H1 (cell line): ENCODE measurements around the gene CACNA1E. TPM values are rescaled to one million over a fixed set of nuclear protein-coding genes. Genes with fewer than 3 reads are reported as not detected.
A peak's percentile ranks its signal among the peaks of the same experiment; 100 is the strongest.

Experiments used
- CTCF ChIA-PET: fragments of 300-600 bp; sonication (Branson Sonifier 250); formaldehyde crosslinking; loops from one replicate; lab custom pipeline; 2021; ENCODE audit not compliant: partially characterized antibody; lab: Charles Lee
- POLR2A ChIA-PET: fragments of 300-600 bp; sonication (Branson Sonifier 250); formaldehyde crosslinking; loops from one replicate; lab custom pipeline; 2021; ENCODE audit warnings: inconsistent platforms; ENCODE audit not compliant: partially characterized antibody; lab: Charles Lee
- DNase-seq, 2 experiments: peaks; one replicate each; pipeline versions ENCODE4 v3.0.0 to v3.0.0-alpha.2; 2010 to 2022; ENCODE audit warnings: low spot score in 2 of 2, low read depth in 1 of 2, mixed read lengths in 1 of 2
- FAIRE-seq: peaks from 2 replicates; lab custom pipeline; 2011; peaks lifted over from hg19 to GRCh38; lab: Jason Lieb, UNC
- H2AFZ ChIP-seq: 2 replicates; pipeline ENCODE4 v1.8.1; 2012; ENCODE audit warnings: low read length, inconsistent platforms
- H2AK5ac ChIP-seq: 2 replicates; pipeline ENCODE4 v1.6.1; 2013; ENCODE audit warnings: low read depth, low read length
- H2BK120ac ChIP-seq: replicated peaks from 2 replicates; pipeline ENCODE3; 2013; ENCODE audit warnings: low read depth, low read length, inconsistent platforms
- H2BK12ac ChIP-seq: 2 replicates; pipeline ENCODE4 v1.6.1; 2013; ENCODE audit warnings: low read depth, low read length
- H2BK15ac ChIP-seq: 2 replicates; pipeline ENCODE4 v1.6.1; 2013; ENCODE audit warnings: low read length
- H2BK20ac ChIP-seq: 2 replicates; pipeline ENCODE4 v1.6.1; 2013; ENCODE audit warnings: low read length
- H2BK5ac ChIP-seq: 2 replicates; pipeline ENCODE4 v1.6.1; 2013; ENCODE audit warnings: low read depth, low read length
- H3K14ac ChIP-seq: 2 replicates; pipeline ENCODE4 v1.6.1; 2013; ENCODE audit warnings: inconsistent platforms; ENCODE audit not compliant: insufficient read length
- H3K18ac ChIP-seq: 2 replicates; pipeline ENCODE4 v1.6.1; 2013; ENCODE audit warnings: low read length; ENCODE audit errors: extremely low read depth
- H3K23ac ChIP-seq: 2 replicates; pipeline ENCODE4 v1.6.1; 2013; ENCODE audit warnings: inconsistent platforms; ENCODE audit not compliant: insufficient read length
- H3K23me2 ChIP-seq: 2 replicates; pipeline ENCODE4 v1.6.1; 2013; ENCODE audit warnings: low read depth, low read length
- H3K27ac ChIP-seq: 2 replicates; pipeline ENCODE4 v1.6.1; 2011; ENCODE audit warnings: low read depth, low read length, inconsistent platforms
- H3K27me3 ChIP-seq, 4 experiments: replicated peaks in 1 of 4; 1 replicate in 1 of 4; 2 replicates in 3 of 4; pipeline versions ENCODE4 v1.6.1 to v1.8.1; 2011 to 2013; ENCODE audit warnings: low read length in 3 of 4, mild to moderate bottlenecking in 3 of 4, inconsistent platforms in 2 of 4, mixed read lengths in 2 of 4, moderate library complexity in 1 of 4; ENCODE audit not compliant: control insufficient read depth in 3 of 4, insufficient read depth in 3 of 4; ENCODE audit errors: extremely low read depth in 1 of 4
- H3K36me3 ChIP-seq, 4 experiments: 2 replicates each; pipeline versions ENCODE4 v1.6.1 to v1.8.1; 2011 to 2013; ENCODE audit warnings: mild to moderate bottlenecking in 4 of 4, low read length in 3 of 4, moderate library complexity in 2 of 4, control low read depth in 1 of 4, inconsistent platforms in 1 of 4; ENCODE audit not compliant: insufficient read depth in 4 of 4, control insufficient read depth in 2 of 4
- H3K4ac ChIP-seq: replicated peaks from 2 replicates; pipeline ENCODE3; 2013; ENCODE audit warnings: low read length, low read depth, mixed read lengths, inconsistent platforms; ENCODE audit not compliant: insufficient read length
- H3K4me1 ChIP-seq, 4 experiments: replicated peaks in 1 of 4; 1 replicate in 1 of 4; 2 replicates in 3 of 4; pipeline versions ENCODE4 v1.6.1 to v1.8.1; 2011 to 2013; ENCODE audit warnings: low read length in 3 of 4, inconsistent platforms in 2 of 4, mixed read lengths in 1 of 4; ENCODE audit not compliant: insufficient read depth in 4 of 4, control insufficient read depth in 3 of 4
- H3K4me2 ChIP-seq, 2 experiments: 2 replicates each; pipeline versions ENCODE4 v1.6.1 to v1.8.1; 2011 to 2013; ENCODE audit warnings: low read depth in 2 of 2, low read length in 2 of 2, control low read depth in 1 of 2, inconsistent platforms in 1 of 2, mild to moderate bottlenecking in 1 of 2; ENCODE audit not compliant: insufficient read depth in 1 of 2
- H3K4me3 ChIP-seq, 4 experiments: fragments of 200-600, 300-600 bp in 1 of 4; sonication (generic), shearing (Covaris generic), sonication (Bioruptor Twin) in 1 of 4; 2 replicates each; pipeline versions ENCODE4 v1.5.1 to v1.8.1; 2011 to 2016; ENCODE audit warnings: low read length in 4 of 4, low read depth in 3 of 4, control low read depth in 2 of 4, inconsistent platforms in 2 of 4, mild to moderate bottlenecking in 2 of 4, mixed read lengths in 1 of 4, moderate library complexity in 1 of 4; ENCODE audit not compliant: insufficient read depth in 2 of 4; ENCODE audit errors: extremely low read depth in 1 of 4
- H3K56ac ChIP-seq: replicated peaks from 2 replicates; pipeline ENCODE3; 2013; ENCODE audit warnings: low read depth, mild to moderate bottlenecking, mixed read lengths, low read length, inconsistent platforms; ENCODE audit not compliant: insufficient read length
- H3K79me1 ChIP-seq: 2 replicates; pipeline ENCODE4 v1.6.1; 2013; ENCODE audit warnings: low read depth, low read length, control low read depth
- H3K79me2 ChIP-seq, 2 experiments: 2 replicates each; pipeline versions ENCODE4 v1.6.1 to v1.8.1; 2012 to 2013; ENCODE audit warnings: low read length in 2 of 2, mild to moderate bottlenecking in 2 of 2, inconsistent platforms in 1 of 2; ENCODE audit not compliant: insufficient read depth in 2 of 2, control insufficient read depth in 1 of 2
- H3K9ac ChIP-seq, 4 experiments: replicated peaks in 1 of 4; 1 replicate in 1 of 4; 2 replicates in 3 of 4; pipeline versions ENCODE4 v1.6.1 to v1.8.1; 2011 to 2013; ENCODE audit warnings: low read depth in 3 of 4, low read length in 3 of 4, control low read depth in 2 of 4, mild to moderate bottlenecking in 2 of 4, moderate library complexity in 2 of 4, inconsistent platforms in 1 of 4; ENCODE audit errors: extremely low read depth in 1 of 4
- H3K9me3 ChIP-seq, 2 experiments: 2 replicates each; pipeline versions ENCODE4 v1.6.1 to v1.8.1; 2012 to 2013; ENCODE audit warnings: mild to moderate bottlenecking in 2 of 2, moderate library complexity in 2 of 2, control low read depth in 1 of 2, inconsistent platforms in 1 of 2, low read depth in 1 of 2, low read length in 1 of 2, mixed read lengths in 1 of 2; ENCODE audit not compliant: insufficient read depth in 2 of 2
- H4K20me1 ChIP-seq, 2 experiments: replicated peaks in 1 of 2; 2 replicates each; pipeline versions ENCODE3 to v1.8.1; 2011 to 2013; ENCODE audit warnings: inconsistent platforms in 2 of 2, low read length in 2 of 2, mild to moderate bottlenecking in 1 of 2; ENCODE audit not compliant: insufficient read depth in 2 of 2, control insufficient read depth in 1 of 2
- H4K5ac ChIP-seq: 2 replicates; pipeline ENCODE4 v1.6.1; 2013; ENCODE audit warnings: low read length, low read depth, mixed read lengths, inconsistent platforms; ENCODE audit not compliant: insufficient read length
- H4K8ac ChIP-seq: 2 replicates; pipeline ENCODE4 v1.8.0; 2013; ENCODE audit warnings: mild to moderate bottlenecking, moderate library complexity, low read length, inconsistent platforms; ENCODE audit not compliant: insufficient read depth; ENCODE audit errors: extremely low read depth
- H4K91ac ChIP-seq: replicated peaks from 2 replicates; pipeline ENCODE3; 2013; ENCODE audit warnings: low read length, mixed read lengths, inconsistent platforms; ENCODE audit not compliant: insufficient read length
- CEBPB ChIP-seq: IDR thresholded peaks from 2 replicates; pipeline ENCODE4 v1.6.1; 2012; ENCODE audit warnings: low read depth, low read length
- EZH2 ChIP-seq: fragments of 200-600 bp; sonication (generic); IDR thresholded peaks from 2 replicates; pipeline ENCODE4 v1.7.1; 2012; ENCODE audit warnings: low read depth, mild to moderate bottlenecking, moderate library complexity, low read length, inconsistent platforms; ENCODE audit not compliant: severe bottlenecking
- FOSL1 ChIP-seq: IDR thresholded peaks from 2 replicates; pipeline ENCODE4 v1.6.1; 2011; ENCODE audit warnings: mild to moderate bottlenecking, low read depth, low read length, moderate library complexity; ENCODE audit not compliant: insufficient read depth
- KDM4A ChIP-seq: IDR thresholded peaks from one replicate; pipeline ENCODE4 v1.7.1; 2012; ENCODE audit warnings: low read depth, mild to moderate bottlenecking, moderate library complexity, low read length, inconsistent platforms; ENCODE audit not compliant: severe bottlenecking
- SUZ12 ChIP-seq: fragments of 200-600 bp; sonication (generic); IDR thresholded peaks from 2 replicates; pipeline ENCODE4 v1.6.1; 2012; ENCODE audit warnings: mild to moderate bottlenecking, inconsistent platforms, low read length, moderate library complexity, mixed read lengths
- WGBS, 2 experiments: shearing (Covaris generic) in 1 of 2; methylation state at CpG; one replicate each; pipeline versions ENCODE4 v1.1.6 to v1.1.7; 2013 to 2015; ENCODE audit warnings: low lambda C conversion rate in 2 of 2, mixed read lengths in 2 of 2, inconsistent platforms in 1 of 2, low coverage in 1 of 2, missing lambda C conversion rate in 1 of 2; ENCODE audit not compliant: insufficient replicate concordance in 2 of 2, insufficient coverage in 1 of 2, insufficient read length in 1 of 2; ENCODE audit errors: extremely low coverage in 1 of 2, missing lambda C conversion rate in 1 of 2; 5-methylcytosine and 5-hydroxymethylcytosine counted together
- polyA plus RNA-seq, 7 experiments: library from polyadenylated mRNA; depleted of rRNA in 3 of 7; stranded (reverse) in 5 of 7; unstranded in 2 of 7; fragments of >200 nt in 5 of 7; fragments of 200-250 nt in 2 of 7; gene quantifications; 1 replicate in 5 of 7; 2 replicates in 1 of 7; 4 replicates in 1 of 7; pipeline versions ENCODE4 v1.2.1 to v1.2.3, GENCODE V29; 2011 to 2013; ENCODE audit warnings: missing spikeins in 2 of 7, mixed read lengths in 2 of 7
- total RNA-seq: library from RNA; stranded (reverse); fragmentation: NEBNext Ultra II Directional; extraction: Animal tissue kit (Norgen Biotek cat#: 25700); gene quantifications from 2 replicates; pipeline ENCODE4 v1.2.1, GENCODE V29; 2021

The CACNA1E gene
- total and polyA plus RNA-seq, 2 of the 8 experiments (the other 6 are each of a cell fraction or from before 2014, with no cell fraction given), result 0.98 to 1.3 TPM

GRCh38 chr1:181482001-181482430 is 1.3 kb upstream of the CACNA1E start:
- Histone ChIP-seq H2BK20ac (0 out of 2 replicates have a peak overlapping the region, but pooled peaks have one; percentile 1), H3K23me2 (peaks cover 21% of the 10 kb centered on the region), H3K9me3 (no peaks in the 10 kb centered on the region), H3K27me3 (peaks cover 32 to 66% (median 58%) of the 10 kb centered on the region in 4 experiments), H3K23ac (no peak overlapping the region), H4K20me1 (peaks cover 0 to 1% of the 10 kb centered on the region in 2 experiments), H2BK120ac (no peak overlapping the region), H3K27ac (no peak overlapping the region), H2BK12ac (peak overlapping the region; percentile 46; the same call in 1 of the 2 replicates), H3K9ac (no peak overlapping the region), H2BK5ac (0 out of 2 replicates have a peak overlapping the region, but pooled peaks have one; percentile 38), H2AFZ (peak overlapping the region; percentile 98), H2AK5ac (no peak overlapping the region), H3K36me3 (no peaks in the 10 kb centered on the region), H4K8ac (no peak overlapping the region), H3K4ac (no peak overlapping the region), H3K56ac (no peak overlapping the region), H3K14ac (no peak overlapping the region), H3K4me2 (peak overlapping the region; percentile 95 to 97), H2BK15ac (peak overlapping the region; percentile 67; the same call in 1 of the 2 replicates), H4K5ac (no peak overlapping the region), H3K79me2 (no peaks in the 10 kb centered on the region), H3K4me1 (peaks cover 3 to 25% (median 12%) of the 10 kb centered on the region in 4 experiments; a peak in 6 of 7 replicates), H4K91ac (no peak overlapping the region), H3K4me3 (peak overlapping the region; percentile 44 to 68 (median 57)), H3K79me1 (no peaks in the 10 kb centered on the region; the same call in 1 of the 2 replicates), H3K18ac (peak overlapping the region; percentile 91)
- DNase-seq, result no peak
- 18% methylated on average over 33 of the region's 36 CpGs; no CpG with 5 or more reads in 1 of the 2 experiments for WGBS, 2 experiments
- ChIA-PET CTCF (interaction anchor here (0.6 to 12.6 kb wide), 14 partner anchors 12 to 599 kb away, joined by 3 to 105 read pairs (median 4); no protein-coding TSS in a partner anchor), POLR2A (interaction anchor here (1.6 kb wide), 2 partner anchors 12 to 455 kb away, joined by 3 read pairs; no protein-coding TSS in a partner anchor)
- no peak for FAIRE-seq
- TF ChIP-seq KDM4A (peak; percentile 94), SUZ12 (peak; percentile 81; the same call in 1 of the 2 replicates), FOSL1 (no peak), EZH2 (peak; percentile 73), CEBPB (no peak)
